Activated gamma-delta T cell treated with Interleukin-2 at 50 U/mL for 16 hours (primary cell): ENCODE results near the gene PRICKLE4.

ENCODE experiments used
- DNase-seq: peaks from one replicate; pipeline ENCODE4 v3.0.0-alpha.2; 2020

Gene PRICKLE4

GRCh38 chr6:41774841-41775240, 5.7 kb upstream of the PRICKLE4 start:
- DNase-seq = no peak

- DNase-seq = no peak
Observed at GRCh38 chr6:41775293-41775882, 5.2 kb upstream of the PRICKLE4 start.

GRCh38 chr6:41777551-41778285, 2.9 kb upstream of the PRICKLE4 start:
- DNase-seq = no peak

- DNase-seq = no peak
Observed at GRCh38 chr6:41778895-41779294, 1.7 kb upstream of the PRICKLE4 start.

- DNase-seq = no peak
Observed at GRCh38 chr6:41779336-41779735, 1.2 kb upstream of the PRICKLE4 start.

- DNase-seq = peak; percentile 99
Observed at GRCh38 chr6:41779788-41780550, 613 bp upstream of the PRICKLE4 start, which contains the start of gene FRS3. TSS of gene FRS3 (minus strand) at chr6:41779900. CDS start at chr6:41776987, 2,913 bp downstream.

- DNase-seq = no peak
Observed at GRCh38 chr6:41781366-41781730, 766 bp downstream of the PRICKLE4 start.

- no peak for DNase-seq
Observed at GRCh38 chr6:41783106-41783780, 2.7 kb downstream of the PRICKLE4 start.

GRCh38 chr6:41784581-41785171, 4.1 kb downstream of the PRICKLE4 start:
- DNase-seq = no peak

GRCh38 chr6:41785254-41785653, 4.7 kb downstream of the PRICKLE4 start:
- no peak for DNase-seq

- no peak for DNase-seq
Observed at GRCh38 chr6:41785689-41786450, 5.3 kb downstream of the PRICKLE4 start.

- peak; percentile 87 for DNase-seq
Observed at GRCh38 chr6:41786451-41787218, 6.1 kb downstream of the PRICKLE4 start.

- peak; percentile 94 for DNase-seq
Observed at GRCh38 chr6:41787219-41787917, 6.8 kb downstream of the PRICKLE4 start, which contains the start of gene TOMM6. TSS of gene TOMM6 (plus strand) at chr6:41787694. CDS start at chr6:41787698, 4 bp downstream.

- DNase-seq = no peak
Observed at GRCh38 chr6:41789390-41789724, 8.8 kb downstream of the PRICKLE4 start.

GRCh38 chr6:41790045-41790444, 9.5 kb downstream of the PRICKLE4 start:
- DNase-seq = no peak

- DNase-seq = no peak
Observed at GRCh38 chr6:41791305-41791704, 10.7 kb downstream of the PRICKLE4 start.

GRCh38 chr6:41791984-41792383, 11.4 kb downstream of the PRICKLE4 start:
- no peak for DNase-seq

- no peak for DNase-seq
Observed at GRCh38 chr6:41796474-41796873, 15.9 kb downstream of the PRICKLE4 start.

- no peak for DNase-seq
Observed at GRCh38 chr6:41798901-41799558, 18.4 kb downstream of the PRICKLE4 start.

GRCh38 chr6:41799559-41799911, 19.0 kb downstream of the PRICKLE4 start:
- no peak for DNase-seq
